Large intestine (tissue), 3 donors: ENCODE data around the gene HOMER2. TPM values are rescaled to one million over a fixed set of nuclear protein-coding genes. Genes with fewer than 3 reads are reported as not detected.
"Not testable (repeated sequence)": the region's sequence is repeated elsewhere in the genome, so short reads cannot be mapped to it uniquely, and the experiment has no call there.

ENCODE experiments used
- DNase-seq, 2 donors: peaks; one replicate each; pipeline versions ENCODE4 v3.0.0 to v3.0.0-alpha.2; 2013
- H3K27ac ChIP-seq: one replicate; pipeline ENCODE4 v1.5.1; 2013; ENCODE audit warnings: low read length
- H3K27me3 ChIP-seq: 2 replicates; pipeline ENCODE4 v1.6.1; 2013; ENCODE audit warnings: low read length; ENCODE audit not compliant: control insufficient read depth, insufficient read depth
- H3K36me3 ChIP-seq: 2 replicates; pipeline ENCODE4 v1.6.1; 2013; ENCODE audit warnings: low read length; ENCODE audit not compliant: control insufficient read depth, insufficient read depth
- H3K4me1 ChIP-seq: one replicate; pipeline ENCODE4 v1.6.1; 2013; ENCODE audit warnings: low read length; ENCODE audit not compliant: control insufficient read depth, insufficient read depth
- H3K4me3 ChIP-seq: one replicate; pipeline ENCODE4 v1.5.1; 2013; ENCODE audit warnings: low read length
- H3K9me3 ChIP-seq: one replicate; pipeline ENCODE4 v1.6.1; 2013; ENCODE audit warnings: mild to moderate bottlenecking, low read depth, low read length, moderate library complexity; ENCODE audit not compliant: control insufficient read depth
- WGBS: methylation state at CpG from one replicate; pipeline ENCODE4 v1.1.5; 2013; ENCODE audit warnings: low lambda C conversion rate; ENCODE audit not compliant: insufficient coverage; 5-methylcytosine and 5-hydroxymethylcytosine counted together
- polyA plus RNA-seq: library from polyadenylated mRNA; unstranded; fragments of 120-200 nt; gene quantifications from one replicate; pipeline ENCODE4 v1.2.1, GENCODE V29; 2013

The HOMER2 gene
- polyA plus RNA-seq, 1 donor, result 7.1 TPM

DNA sequence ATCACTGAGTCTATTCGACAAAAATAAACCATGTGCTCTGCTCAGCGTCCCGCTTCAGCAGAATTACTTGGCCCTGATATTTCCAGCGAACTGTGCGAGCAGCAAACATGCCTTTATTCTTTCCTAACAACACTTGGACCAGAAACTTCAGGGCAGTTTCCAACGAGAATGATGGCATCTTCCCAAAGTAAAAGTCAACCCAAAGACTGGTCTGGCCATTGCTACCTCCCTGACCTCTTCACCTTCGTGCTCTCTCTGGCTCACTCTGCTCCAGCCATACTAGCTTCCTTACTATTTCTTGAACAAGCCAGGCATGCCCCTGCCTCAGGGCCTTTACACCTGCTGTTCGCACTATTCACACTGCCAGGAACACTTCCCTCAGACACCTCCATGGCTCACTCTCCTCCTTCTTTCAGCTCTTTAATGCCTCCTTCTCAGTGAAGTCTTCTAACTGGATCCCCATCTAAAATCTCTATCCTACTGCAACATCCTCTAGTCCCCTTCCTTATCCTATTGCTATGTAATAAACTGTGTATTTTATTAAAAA, 6.3 kb downstream of the HOMER2 start:
- no peak for DNase-seq
- H3K27ac ChIP-seq, result no peak overlapping the region
- 90% methylated on average over 2 of the region's 8 CpGs for WGBS
- H3K4me1 ChIP-seq, result no peaks in the 10 kb centered on the region
- H3K36me3 ChIP-seq, result no peaks in the 10 kb centered on the region
- H3K9me3 ChIP-seq, result no peaks in the 10 kb centered on the region
- no peak overlapping the region for H3K4me3 ChIP-seq
- peaks cover 18% of the 10 kb centered on the region for H3K27me3 ChIP-seq

DNA sequence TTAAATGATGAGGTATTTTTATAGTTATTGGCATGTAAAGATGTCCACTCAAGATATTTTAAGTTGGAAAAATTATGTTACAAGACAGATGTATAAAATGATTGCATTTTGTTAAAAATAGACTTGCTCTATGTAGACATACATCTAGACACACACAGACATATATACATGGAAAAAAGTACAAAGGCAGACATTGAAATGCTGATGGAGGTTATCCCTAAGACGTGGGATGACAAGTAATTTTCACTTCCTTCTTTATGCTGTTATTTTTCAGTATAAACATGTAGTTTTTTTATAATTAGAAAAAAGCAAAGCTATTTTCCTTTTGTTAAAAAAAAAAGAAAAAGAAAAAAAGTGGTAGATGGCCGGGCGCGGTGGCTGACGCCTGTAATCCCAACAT, 7.2 kb downstream of the HOMER2 start:
- 90% methylated on average over 2 of the region's 5 CpGs for WGBS
- no peaks in the 10 kb centered on the region for H3K4me1 ChIP-seq
- H3K9me3 ChIP-seq, result no peaks in the 10 kb centered on the region
- no peaks in the 10 kb centered on the region for H3K36me3 ChIP-seq
- no peak overlapping the region for H3K4me3 ChIP-seq
- peaks cover 13% of the 10 kb centered on the region for H3K27me3 ChIP-seq
- no peak overlapping the region for H3K27ac ChIP-seq
- DNase-seq, result no peak

DNA sequence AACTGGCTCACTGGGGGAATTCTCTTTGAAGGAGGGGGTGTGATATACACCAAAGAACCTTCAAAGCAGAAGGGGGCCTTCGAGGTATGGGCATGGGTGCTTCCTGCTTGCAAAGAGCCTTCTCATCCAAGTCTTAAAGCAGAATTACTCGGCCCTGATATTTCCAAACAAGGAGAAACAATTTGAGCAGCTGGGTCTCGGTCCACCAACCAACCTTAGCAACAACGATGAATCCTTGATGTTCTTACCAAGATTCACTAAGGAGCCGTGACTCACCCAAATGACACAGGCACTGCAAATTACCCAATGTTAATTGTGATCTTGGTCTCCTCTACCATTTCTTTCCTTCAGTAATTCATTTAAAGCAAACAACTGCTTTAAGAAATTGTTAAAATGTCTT, 7.7 kb downstream of the HOMER2 start:
- Histone ChIP-seq H3K36me3 (no peaks in the 10 kb centered on the region), H3K27me3 (peaks cover 8% of the 10 kb centered on the region), H3K9me3 (no peaks in the 10 kb centered on the region), H3K4me3 (no peak overlapping the region), H3K4me1 (no peaks in the 10 kb centered on the region), H3K27ac (no peak overlapping the region)
- WGBS, result no CpG with 5 or more reads among the region's 5 CpGs
- no peak for DNase-seq

DNA sequence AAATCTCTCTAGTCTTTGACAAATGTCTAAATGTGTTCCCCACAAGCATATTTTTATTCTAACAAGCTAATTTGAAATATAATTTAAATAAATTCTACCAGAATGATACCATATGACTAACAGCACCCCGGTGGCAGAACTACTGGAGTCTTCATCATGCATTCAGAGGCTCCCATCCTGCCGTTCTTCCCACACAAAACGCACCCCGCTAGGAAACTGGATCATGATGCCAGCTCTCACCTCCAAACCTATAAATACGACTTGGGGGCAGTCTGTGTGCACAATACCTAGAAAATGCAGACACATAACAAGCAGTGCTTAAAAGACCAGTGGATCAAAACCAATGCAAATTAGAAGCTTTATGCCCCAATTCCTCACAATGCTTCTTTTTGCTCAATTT, 8.5 kb downstream of the HOMER2 start:
- DNase-seq, result no peak
- no peak overlapping the region for H3K4me3 ChIP-seq
- no peak overlapping the region for H3K27ac ChIP-seq
- H3K36me3 ChIP-seq, result no peaks in the 10 kb centered on the region
- no peaks in the 10 kb centered on the region for H3K4me1 ChIP-seq
- WGBS, result no CpG with 5 or more reads among the region's 5 CpGs
- peaks cover 4% of the 10 kb centered on the region for H3K27me3 ChIP-seq
- H3K9me3 ChIP-seq, result no peaks in the 10 kb centered on the region

DNA sequence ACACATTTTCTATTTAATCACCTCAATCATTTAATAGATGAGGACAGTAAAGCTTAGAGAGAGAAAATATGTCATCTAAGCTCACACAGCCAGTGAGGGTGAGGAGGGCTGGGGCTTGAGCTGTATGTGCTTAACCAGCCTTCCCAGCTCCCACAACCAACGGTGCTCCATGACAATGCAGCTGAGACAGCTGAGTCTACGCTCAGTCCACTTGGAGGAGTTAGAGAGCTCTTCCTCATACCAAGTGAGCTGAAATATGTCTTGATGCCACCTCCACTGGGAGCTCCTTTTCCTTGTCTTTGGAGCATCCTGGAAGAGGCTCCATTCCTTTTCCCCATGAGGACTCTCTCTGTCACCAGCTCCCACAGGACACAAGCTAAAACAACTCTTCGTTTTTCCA, 9.3 kb downstream of the HOMER2 start:
- WGBS, result no CpG with 5 or more reads among the region's 3 CpGs
- Histone ChIP-seq H3K4me1 (no peaks in the 10 kb centered on the region), H3K27ac (no peak overlapping the region), H3K27me3 (peaks cover 2% of the 10 kb centered on the region), H3K36me3 (no peaks in the 10 kb centered on the region), H3K4me3 (no peak overlapping the region), H3K9me3 (no peaks in the 10 kb centered on the region)
- no peak for DNase-seq

DNA sequence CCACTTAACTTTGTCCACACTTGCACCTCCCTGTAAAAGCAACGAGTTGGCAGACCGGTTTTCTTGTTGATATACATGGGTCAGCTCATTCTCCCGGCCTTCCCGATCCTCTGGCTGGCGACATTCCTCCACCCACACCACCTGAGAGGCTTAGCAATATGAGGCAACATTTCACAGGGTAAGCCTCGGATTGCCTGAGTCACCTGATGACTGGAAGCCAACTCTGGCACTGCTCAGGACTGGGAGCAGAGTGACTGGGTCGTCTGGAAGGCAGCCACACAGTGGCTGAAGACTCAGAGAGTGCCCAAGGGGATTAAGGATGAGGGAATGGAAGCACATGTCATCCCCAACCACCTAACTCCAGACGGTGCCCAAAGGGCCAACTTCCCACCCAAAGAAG, 9.8 kb downstream of the HOMER2 start:
- no peak for DNase-seq
- Histone ChIP-seq H3K27me3 (peaks cover 2% of the 10 kb centered on the region), H3K36me3 (no peaks in the 10 kb centered on the region), H3K4me3 (no peak overlapping the region), H3K27ac (no peak overlapping the region), H3K4me1 (no peaks in the 10 kb centered on the region), H3K9me3 (no peaks in the 10 kb centered on the region)
- 80% methylated on average over 1 of the region's 8 CpGs for WGBS

DNA sequence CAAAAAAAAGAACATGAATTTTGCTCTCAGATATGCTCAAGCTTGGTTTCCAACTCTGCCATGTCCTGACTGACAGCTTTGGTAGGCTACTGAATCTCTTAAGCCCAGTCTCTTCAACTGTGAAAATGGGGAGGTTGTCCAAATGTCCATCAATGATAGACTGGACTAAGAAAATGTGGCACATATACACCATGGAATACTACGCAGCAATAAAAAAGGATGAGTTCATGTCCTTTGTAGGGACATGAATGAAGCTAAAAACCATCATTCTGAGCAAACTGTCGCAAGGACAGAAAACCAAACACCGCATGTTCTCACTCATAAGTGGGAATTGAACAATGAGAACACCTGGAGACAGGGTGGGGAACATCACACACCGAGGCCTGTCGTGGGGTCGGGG, 12.8 kb downstream of the HOMER2 start:
- H3K27me3 ChIP-seq, H3K36me3 ChIP-seq, H3K4me3 ChIP-seq, DNase-seq, H3K27ac ChIP-seq, H3K4me1 ChIP-seq, H3K9me3 ChIP-seq: not testable (repeated sequence)
- no CpG with 5 or more reads among the region's 6 CpGs for WGBS

DNA sequence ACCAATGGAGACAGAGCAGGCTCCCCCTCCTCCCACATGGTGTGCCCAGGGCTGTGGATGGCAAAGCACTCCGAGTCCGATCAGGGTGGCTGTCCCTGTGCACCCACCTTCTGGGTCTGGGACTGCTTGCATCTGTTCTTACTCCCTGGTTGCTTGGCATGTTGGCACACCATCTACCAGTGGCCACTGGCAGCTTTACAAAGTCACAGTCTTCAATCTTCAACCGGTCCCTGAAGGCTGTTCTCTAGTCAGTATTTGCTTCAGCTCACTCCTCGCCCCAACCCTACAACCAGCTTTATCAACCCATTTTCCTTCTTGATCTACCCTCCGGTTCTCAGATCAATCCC, 14.8 kb downstream of the HOMER2 start:
- WGBS, result no CpG with 5 or more reads among the region's 5 CpGs

DNA sequence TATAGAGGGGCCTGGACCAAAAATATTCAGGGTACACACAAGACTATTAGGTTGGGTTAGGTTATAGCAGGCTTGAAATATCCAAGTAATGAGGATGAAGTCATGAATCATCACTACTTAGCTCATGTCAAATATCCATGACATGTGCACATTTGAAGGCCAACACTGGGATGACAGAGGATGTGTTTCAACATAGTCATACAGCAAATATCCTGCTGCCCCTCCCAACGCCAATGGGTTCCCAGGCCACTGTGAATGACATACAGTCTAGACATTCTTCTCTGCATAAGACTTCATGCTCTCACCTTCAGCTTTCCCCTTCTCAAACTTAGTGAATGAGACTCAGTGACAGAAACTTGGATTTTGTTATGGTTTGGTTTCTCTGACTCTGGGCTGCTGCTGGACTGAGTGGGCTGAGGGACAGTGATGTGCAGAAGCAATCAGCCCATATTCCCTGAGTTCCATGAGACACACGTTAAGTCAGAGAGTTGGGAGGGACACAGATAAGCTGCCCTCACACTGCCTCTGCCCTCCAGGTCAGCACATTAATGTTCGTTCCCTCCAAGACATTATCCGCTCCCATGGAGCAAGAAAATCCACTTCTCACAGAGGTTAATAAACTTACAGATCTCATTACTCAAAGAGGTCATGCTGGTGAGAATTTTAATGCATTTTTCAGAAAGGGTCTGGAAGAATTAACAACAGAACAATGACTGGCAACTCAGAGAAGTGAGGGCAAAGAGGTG, 15.4 kb downstream of the HOMER2 start:
- no CpG with 5 or more reads among the region's 4 CpGs for WGBS

More for the DNA sequence above, 14.8 kb downstream of the HOMER2 start:
- DNase-seq, result no peak
- Histone ChIP-seq H3K27ac (no peak overlapping the region), H3K4me1 (no peaks in the 10 kb centered on the region), H3K27me3 (no peaks in the 10 kb centered on the region), H3K4me3 (no peak overlapping the region), H3K36me3 (no peaks in the 10 kb centered on the region), H3K9me3 (no peaks in the 10 kb centered on the region)

DNA sequence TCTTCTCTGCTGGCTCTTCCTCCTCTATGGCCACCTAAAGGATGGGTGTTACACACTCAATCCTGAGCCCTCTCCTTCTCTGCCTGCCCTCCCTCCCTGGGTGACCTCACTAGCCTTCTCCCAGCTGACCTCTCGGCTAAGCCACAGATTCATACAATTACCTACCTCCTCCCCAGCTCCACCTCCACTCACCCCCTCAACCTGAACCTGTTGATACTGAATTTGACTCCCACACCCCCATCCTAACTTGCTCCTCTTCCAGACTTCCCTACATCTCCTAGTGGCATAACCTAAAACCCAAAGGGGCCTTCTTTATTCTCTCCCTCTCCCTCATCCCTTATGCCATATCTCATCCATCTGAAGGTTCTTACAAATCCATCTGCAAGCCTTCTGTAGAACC, 17.1 kb downstream of the HOMER2 start:
- no peak for DNase-seq
- 50% methylated on average over 1 of the region's 1 CpG for WGBS
- Histone ChIP-seq H3K4me1 (no peaks in the 10 kb centered on the region), H3K36me3 (no peaks in the 10 kb centered on the region), H3K27me3 (no peaks in the 10 kb centered on the region), H3K27ac (no peak overlapping the region), H3K4me3 (no peak overlapping the region), H3K9me3 (no peaks in the 10 kb centered on the region)

More for the DNA sequence above, 15.4 kb downstream of the HOMER2 start:
- Histone ChIP-seq H3K27ac (no peak overlapping the region), H3K27me3 (no peaks in the 10 kb centered on the region), H3K4me1 (no peaks in the 10 kb centered on the region), H3K4me3 (no peak overlapping the region), H3K9me3 (no peaks in the 10 kb centered on the region), H3K36me3 (no peaks in the 10 kb centered on the region)
- DNase-seq, result no peak
